HL-60 (cell line): ENCODE data around the gene TPRX1.

Source experiments
- DNase-seq, 2 experiments: peaks; one replicate each; pipeline ENCODE4 v3.0.0-alpha.2; 2010 to 2020; ENCODE audit warnings: low read depth in 1 of 2, low spot score in 1 of 2
- H3K27ac ChIP-seq: fragments of 250-450 bp; sonication (Bioruptor Pico); replicated peaks from 2 replicates; pipeline ENCODE4 v1.5.1; 2020; ENCODE audit warnings: mild to moderate bottlenecking, moderate library complexity
- H3K27me3 ChIP-seq: fragments of 250-450 bp; sonication (Bioruptor Pico); 2 replicates; pipeline ENCODE4 v1.5.1; 2021; ENCODE audit warnings: mild to moderate bottlenecking, moderate library complexity; ENCODE audit not compliant: insufficient read depth, poor library complexity, severe bottlenecking
- H3K4me3 ChIP-seq: replicated peaks from 2 replicates; pipeline ENCODE4 v1.5.1; 2011; ENCODE audit warnings: mild to moderate bottlenecking, control low read depth, low read length; ENCODE audit not compliant: insufficient read depth
- GABPA ChIP-seq: IDR thresholded peaks from 2 replicates; pipeline ENCODE4 v1.6.1; 2012; ENCODE audit warnings: low read depth
- POLR2AphosphoS5 ChIP-seq: IDR thresholded peaks from 2 replicates; pipeline ENCODE4 v1.6.1; 2012; ENCODE audit warnings: low read depth
- REST ChIP-seq: IDR thresholded peaks from 2 replicates; pipeline ENCODE4 v1.6.1; 2012; ENCODE audit warnings: low read depth; ENCODE audit not compliant: insufficient replicate concordance
- SPI1 ChIP-seq: IDR thresholded peaks from 2 replicates; pipeline ENCODE4 v1.6.1; 2012; ENCODE audit warnings: low read depth, mild to moderate bottlenecking, borderline replicate concordance
- TF ChIP-seq, protein P1 (sequence below): IDR thresholded peaks from one replicate; pipeline ENCODE4 v1.5.1; 2011; ENCODE audit warnings: low read length, control low read depth, inconsistent platforms; ENCODE audit not compliant: insufficient read depth

The TPRX1 gene

GRCh38 chr19:47836038-47836437 lies 31.7 kb upstream of the TPRX1 start:
- Histone ChIP-seq H3K27me3 (no peaks in the 10 kb centered on the region), H3K4me3 (no peak overlapping the region), H3K27ac (no peak overlapping the region)
- TF ChIP-seq, protein P1, sequence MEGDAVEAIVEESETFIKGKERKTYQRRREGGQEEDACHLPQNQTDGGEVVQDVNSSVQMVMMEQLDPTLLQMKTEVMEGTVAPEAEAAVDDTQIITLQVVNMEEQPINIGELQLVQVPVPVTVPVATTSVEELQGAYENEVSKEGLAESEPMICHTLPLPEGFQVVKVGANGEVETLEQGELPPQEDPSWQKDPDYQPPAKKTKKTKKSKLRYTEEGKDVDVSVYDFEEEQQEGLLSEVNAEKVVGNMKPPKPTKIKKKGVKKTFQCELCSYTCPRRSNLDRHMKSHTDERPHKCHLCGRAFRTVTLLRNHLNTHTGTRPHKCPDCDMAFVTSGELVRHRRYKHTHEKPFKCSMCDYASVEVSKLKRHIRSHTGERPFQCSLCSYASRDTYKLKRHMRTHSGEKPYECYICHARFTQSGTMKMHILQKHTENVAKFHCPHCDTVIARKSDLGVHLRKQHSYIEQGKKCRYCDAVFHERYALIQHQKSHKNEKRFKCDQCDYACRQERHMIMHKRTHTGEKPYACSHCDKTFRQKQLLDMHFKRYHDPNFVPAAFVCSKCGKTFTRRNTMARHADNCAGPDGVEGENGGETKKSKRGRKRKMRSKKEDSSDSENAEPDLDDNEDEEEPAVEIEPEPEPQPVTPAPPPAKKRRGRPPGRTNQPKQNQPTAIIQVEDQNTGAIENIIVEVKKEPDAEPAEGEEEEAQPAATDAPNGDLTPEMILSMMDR: no peak
- TF ChIP-seq GABPA (no peak), POLR2AphosphoS5 (no peak), SPI1 (no peak), REST (no peak)
- DNase-seq: no peak

- TF ChIP-seq REST: no peak
- TF ChIP-seq GABPA: no peak
- no peak for TF ChIP-seq POLR2AphosphoS5
- TF ChIP-seq SPI1: no peak
- TF ChIP-seq, protein P1: no peak
- no peak for DNase-seq
- Histone ChIP-seq H3K27me3 (no peaks in the 10 kb centered on the region), H3K4me3 (no peak overlapping the region), H3K27ac (no peak overlapping the region)
Observed at GRCh38 chr19:47832723-47833122, 28.4 kb upstream of the TPRX1 start.

DNA sequence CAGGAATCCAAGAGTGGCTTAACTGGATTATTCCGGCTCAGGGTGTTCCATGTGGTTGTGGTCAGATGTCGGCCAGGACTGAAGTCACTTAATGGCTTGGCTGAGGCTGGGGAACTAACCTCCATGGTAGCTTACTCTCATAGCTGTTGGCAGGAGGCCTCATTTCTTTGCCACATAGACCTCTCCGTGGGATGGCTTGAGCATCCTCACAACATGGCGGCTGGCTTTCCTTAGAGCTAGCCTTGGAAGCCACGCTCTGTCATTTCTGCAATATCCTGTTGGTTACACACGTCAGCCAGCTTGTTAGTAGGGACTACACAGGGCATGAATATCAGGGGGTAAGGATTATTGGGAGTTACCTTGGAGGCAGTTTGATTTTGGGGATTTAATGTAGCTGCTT lies 22.4 kb upstream of the TPRX1 start:
- Histone ChIP-seq H3K27me3 (no peaks in the 10 kb centered on the region), H3K4me3 (no peak overlapping the region), H3K27ac (no peak overlapping the region)
- TF ChIP-seq GABPA: no peak
- TF ChIP-seq POLR2AphosphoS5: no peak
- no peak for TF ChIP-seq REST
- no peak for TF ChIP-seq SPI1
- TF ChIP-seq, protein P1: no peak
- no peak for DNase-seq
